Measurements from ENCODE around the gene TAPBP.

DNA sequence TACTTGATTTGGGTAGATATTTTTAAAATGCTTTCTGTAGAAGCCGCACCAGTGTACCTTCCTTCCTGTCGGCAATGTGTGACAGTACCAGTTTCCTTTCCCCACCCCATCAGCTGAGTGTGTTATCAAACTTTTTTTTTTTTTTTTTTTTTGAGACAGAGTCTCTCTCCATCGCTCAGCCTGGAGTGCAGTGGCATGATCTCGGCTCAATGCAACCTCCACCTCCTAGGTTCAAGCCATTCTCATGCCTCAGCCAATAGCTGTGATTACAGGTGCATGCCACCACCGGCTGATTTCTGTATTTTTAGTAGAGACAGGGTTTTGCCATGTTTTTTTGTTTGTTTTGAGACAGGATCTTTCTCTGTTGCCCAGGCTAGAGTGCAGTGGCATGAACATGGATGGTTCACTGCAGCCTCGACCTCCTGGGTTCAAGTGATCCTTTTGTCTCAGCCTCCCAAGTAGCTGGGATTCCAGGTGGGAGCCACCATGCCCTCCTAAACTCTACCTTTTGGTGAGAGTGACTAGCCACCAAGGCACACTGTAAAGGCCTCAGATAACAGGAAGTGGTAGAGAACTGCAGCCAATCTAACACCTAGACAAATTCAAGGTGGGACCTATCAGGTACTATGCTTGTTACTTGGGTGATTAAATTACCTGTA, 30.2 kb upstream of the TAPBP start:
- TF ChIP-seq, protein P1, sequence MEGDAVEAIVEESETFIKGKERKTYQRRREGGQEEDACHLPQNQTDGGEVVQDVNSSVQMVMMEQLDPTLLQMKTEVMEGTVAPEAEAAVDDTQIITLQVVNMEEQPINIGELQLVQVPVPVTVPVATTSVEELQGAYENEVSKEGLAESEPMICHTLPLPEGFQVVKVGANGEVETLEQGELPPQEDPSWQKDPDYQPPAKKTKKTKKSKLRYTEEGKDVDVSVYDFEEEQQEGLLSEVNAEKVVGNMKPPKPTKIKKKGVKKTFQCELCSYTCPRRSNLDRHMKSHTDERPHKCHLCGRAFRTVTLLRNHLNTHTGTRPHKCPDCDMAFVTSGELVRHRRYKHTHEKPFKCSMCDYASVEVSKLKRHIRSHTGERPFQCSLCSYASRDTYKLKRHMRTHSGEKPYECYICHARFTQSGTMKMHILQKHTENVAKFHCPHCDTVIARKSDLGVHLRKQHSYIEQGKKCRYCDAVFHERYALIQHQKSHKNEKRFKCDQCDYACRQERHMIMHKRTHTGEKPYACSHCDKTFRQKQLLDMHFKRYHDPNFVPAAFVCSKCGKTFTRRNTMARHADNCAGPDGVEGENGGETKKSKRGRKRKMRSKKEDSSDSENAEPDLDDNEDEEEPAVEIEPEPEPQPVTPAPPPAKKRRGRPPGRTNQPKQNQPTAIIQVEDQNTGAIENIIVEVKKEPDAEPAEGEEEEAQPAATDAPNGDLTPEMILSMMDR (IDR thresholded peaks at IDR 0.05; ENCODE audit: low read length) = no peak
- no peak for TF ChIP-seq EZH2 (IDR thresholded peaks at IDR 0.05; ENCODE audit: borderline replicate concordance, low read length)

All from OCI-LY1 (cell line).